ENCODE measurements around the gene LLGL2. TPM values are rescaled to one million over a fixed set of nuclear protein-coding genes. Genes with fewer than 3 reads are reported as not detected.

The LLGL2 gene
- total RNA-seq, 1 experiment from 2014 or later: 165 TPM

DNA sequence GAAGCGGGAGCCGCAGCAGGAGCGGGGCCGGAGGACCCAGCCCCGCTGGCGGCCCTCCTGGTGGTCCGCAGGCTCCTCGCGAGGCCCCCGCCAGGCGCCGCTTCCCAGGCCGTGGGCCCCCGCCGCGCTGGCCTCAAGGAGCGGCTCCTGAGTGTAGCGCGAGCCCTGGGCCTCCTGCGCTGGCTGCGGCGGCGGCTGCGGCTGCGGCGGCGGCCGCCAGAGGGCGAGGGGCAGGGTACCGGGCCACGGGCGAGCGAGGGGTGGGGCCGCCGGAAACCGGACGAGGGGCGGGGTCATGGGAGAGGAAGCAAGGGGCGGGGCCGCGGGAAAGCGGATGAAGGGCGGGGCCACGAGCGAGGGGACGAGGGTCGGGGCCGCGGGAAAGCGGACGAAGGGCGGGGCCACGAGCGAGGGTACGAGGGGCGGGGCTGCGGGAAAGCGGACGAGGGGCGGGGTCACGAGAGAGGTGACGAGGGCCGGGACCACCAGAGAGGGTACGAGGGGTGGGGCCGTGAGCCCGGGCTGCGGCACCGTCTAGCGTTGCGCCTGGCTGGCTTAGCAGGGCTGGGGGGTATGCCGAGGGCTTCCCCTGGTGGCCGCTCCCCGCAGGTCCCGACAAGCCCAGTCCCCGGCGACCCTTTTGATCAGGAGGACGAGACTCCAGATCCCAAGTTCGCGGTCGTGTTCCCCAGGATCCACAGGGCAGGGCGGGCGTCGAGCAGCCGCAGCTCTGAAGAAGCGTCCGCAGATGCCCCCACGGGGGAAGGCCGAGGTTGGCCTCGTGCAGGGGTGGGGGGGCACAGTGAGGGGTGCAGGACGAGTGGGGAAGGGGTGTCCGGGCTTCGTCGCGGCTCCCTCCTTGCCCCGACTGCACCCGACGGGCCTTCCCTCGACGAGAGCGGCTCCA is 63.8 kb downstream of the LLGL2 start:
- Histone ChIP-seq H3K27me3 (replicated peaks; ENCODE audit: control insufficient read depth, insufficient read depth, low read length) (no peaks in the 10 kb centered on the region), H3K36me3 (ENCODE audit: control insufficient read depth, insufficient read depth, low read length) (no peaks in the 10 kb centered on the region), H3K9me3 (no peaks in the 10 kb centered on the region), H3K4me3 (ENCODE audit: low read depth, low read length) (peak overlapping the region; percentile 68), H3K4me1 (peaks cover 14% of the 10 kb centered on the region)
- Mint-ChIP-seq H3K27me3 (ENCODE audit: insufficient read depth, unreplicated experiment) (no peaks in the 10 kb centered on the region), H3K4me3 (ENCODE audit: unreplicated experiment) (peak overlapping the region; percentile 69), H3K36me3 (ENCODE audit: insufficient read depth, unreplicated experiment) (peaks cover 5% of the 10 kb centered on the region), H3K27ac (ENCODE audit: unreplicated experiment) (no peak overlapping the region), H3K4me1 (ENCODE audit: low read depth, unreplicated experiment) (no peaks in the 10 kb centered on the region), H3K9me3 (ENCODE audit: unreplicated experiment) (no peaks in the 10 kb centered on the region)
- ChIA-PET CTCF (interaction anchor here (0.6 to 2.2 kb wide), 5 partner anchors 8 to 174 kb away, joined by 3 to 13 read pairs (median 3); partner anchors contain the start of gene SMIM5), POLR2A (interaction anchor here (1.3 kb wide), 1 partner anchor 63 kb away, joined by 3 read pairs; no protein-coding TSS in a partner anchor)
- TF ChIP-seq, protein P1, sequence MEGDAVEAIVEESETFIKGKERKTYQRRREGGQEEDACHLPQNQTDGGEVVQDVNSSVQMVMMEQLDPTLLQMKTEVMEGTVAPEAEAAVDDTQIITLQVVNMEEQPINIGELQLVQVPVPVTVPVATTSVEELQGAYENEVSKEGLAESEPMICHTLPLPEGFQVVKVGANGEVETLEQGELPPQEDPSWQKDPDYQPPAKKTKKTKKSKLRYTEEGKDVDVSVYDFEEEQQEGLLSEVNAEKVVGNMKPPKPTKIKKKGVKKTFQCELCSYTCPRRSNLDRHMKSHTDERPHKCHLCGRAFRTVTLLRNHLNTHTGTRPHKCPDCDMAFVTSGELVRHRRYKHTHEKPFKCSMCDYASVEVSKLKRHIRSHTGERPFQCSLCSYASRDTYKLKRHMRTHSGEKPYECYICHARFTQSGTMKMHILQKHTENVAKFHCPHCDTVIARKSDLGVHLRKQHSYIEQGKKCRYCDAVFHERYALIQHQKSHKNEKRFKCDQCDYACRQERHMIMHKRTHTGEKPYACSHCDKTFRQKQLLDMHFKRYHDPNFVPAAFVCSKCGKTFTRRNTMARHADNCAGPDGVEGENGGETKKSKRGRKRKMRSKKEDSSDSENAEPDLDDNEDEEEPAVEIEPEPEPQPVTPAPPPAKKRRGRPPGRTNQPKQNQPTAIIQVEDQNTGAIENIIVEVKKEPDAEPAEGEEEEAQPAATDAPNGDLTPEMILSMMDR (IDR thresholded peaks at IDR 0.05; ENCODE audit: insufficient read depth in 1 of 2, low read depth in 1 of 2, low read length in 1 of 2, severe bottlenecking in 1 of 2, unreplicated experiment in 1 of 2): peak; percentile 60 to 70
- peak; percentile 95 to 97 for DNase-seq
- intact Hi-C loops (cut with micrococcal nuclease; ENCODE audit: unreplicated experiment): loop anchor here (2.0 to 5.0 kb wide), 2 partner anchors 62 to 74 kb away; partner anchors contain the start of genes CASKIN2 and LLGL2
- no TSS peak for BruUV-seq (replicated peaks)

DNA sequence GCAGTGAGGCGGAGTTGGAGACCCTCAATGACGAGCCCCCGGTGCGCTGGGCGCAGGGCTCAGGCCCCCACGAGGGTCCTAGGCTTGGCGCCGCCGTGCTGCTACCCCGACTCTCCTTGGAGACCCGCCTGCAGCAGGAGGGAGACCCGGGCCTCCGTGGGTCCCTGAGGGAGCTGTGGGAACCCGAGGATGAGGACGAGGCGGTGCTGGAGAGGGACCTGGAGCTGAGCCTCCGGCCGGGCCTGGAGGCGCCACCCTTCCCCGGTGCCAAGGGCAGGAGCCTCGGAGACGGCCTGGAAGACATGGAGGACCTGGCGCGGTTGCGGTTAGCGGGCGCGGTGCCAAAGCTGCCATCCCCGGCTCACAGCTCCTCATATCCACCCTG is 64.4 kb downstream of the LLGL2 start:
- H3K9me3 Mint-ChIP-seq (ENCODE audit: unreplicated experiment): no peaks in the 10 kb centered on the region
- no peaks in the 10 kb centered on the region for H3K27me3 Mint-ChIP-seq (ENCODE audit: insufficient read depth, unreplicated experiment)
- POLR2A ChIA-PET: no interaction called here

DNA sequence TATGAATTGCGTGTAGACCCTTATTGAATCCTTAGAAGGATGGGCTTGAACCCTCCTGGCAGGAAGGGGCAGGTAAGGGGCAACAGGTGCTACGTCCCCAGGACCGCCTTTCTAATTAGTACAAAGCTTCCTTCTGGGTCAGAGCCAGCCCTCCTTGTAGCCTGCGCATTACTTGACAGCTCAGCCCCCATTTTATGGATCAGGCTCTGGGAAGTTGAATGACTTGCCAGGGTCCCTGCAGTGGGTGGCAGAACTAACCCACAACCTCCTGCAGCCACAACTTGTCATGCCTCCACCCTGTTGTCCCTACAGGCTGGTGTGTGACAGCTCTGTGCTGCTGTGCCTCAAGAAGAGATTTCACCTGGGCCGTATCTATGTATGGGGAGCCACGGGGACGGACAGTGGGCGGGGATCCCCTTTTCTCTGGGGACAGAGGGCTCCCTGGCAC is 64.8 kb downstream of the LLGL2 start:
- TF ChIP-seq, protein P1 (IDR thresholded peaks at IDR 0.05; ENCODE audit: insufficient read depth in 1 of 2, low read depth in 1 of 2, low read length in 1 of 2, severe bottlenecking in 1 of 2, unreplicated experiment in 1 of 2): no peak
- POLR2A ChIA-PET: no interaction called here
- no peak overlapping the region for H3K4me3 Mint-ChIP-seq (ENCODE audit: unreplicated experiment)
- CTCF ChIA-PET: interaction anchor here (0.6 to 2.2 kb wide), 5 partner anchors 9 to 176 kb away, joined by 3 to 13 read pairs (median 3); partner anchors contain the start of gene SMIM5
- no peaks in the 10 kb centered on the region for H3K9me3 Mint-ChIP-seq (ENCODE audit: unreplicated experiment)
- Histone ChIP-seq H3K4me3 (ENCODE audit: low read depth, low read length) (no peak overlapping the region), H3K4me1 (peaks cover 14% of the 10 kb centered on the region), H3K9me3 (no peaks in the 10 kb centered on the region), H3K27me3 (replicated peaks; ENCODE audit: control insufficient read depth, insufficient read depth, low read length) (no peaks in the 10 kb centered on the region), H3K36me3 (ENCODE audit: control insufficient read depth, insufficient read depth, low read length) (no peaks in the 10 kb centered on the region)
- DNase-seq: no peak
- intact Hi-C loops (cut with micrococcal nuclease; ENCODE audit: unreplicated experiment): no loop called here
- no peak overlapping the region for H3K27ac Mint-ChIP-seq (ENCODE audit: unreplicated experiment)
- H3K4me1 Mint-ChIP-seq (ENCODE audit: low read depth, unreplicated experiment): no peaks in the 10 kb centered on the region
- peaks cover 5% of the 10 kb centered on the region for H3K36me3 Mint-ChIP-seq (ENCODE audit: insufficient read depth, unreplicated experiment)
- H3K27me3 Mint-ChIP-seq (ENCODE audit: insufficient read depth, unreplicated experiment): no peaks in the 10 kb centered on the region
- BruUV-seq (replicated peaks): no TSS peak

More for the DNA sequence above, 64.4 kb downstream of the LLGL2 start:
- H3K4me3 ChIP-seq (ENCODE audit: low read depth, low read length): peak overlapping the region; percentile 68
- TF ChIP-seq, protein P1 (IDR thresholded peaks at IDR 0.05; ENCODE audit: insufficient read depth in 1 of 2, low read depth in 1 of 2, low read length in 1 of 2, severe bottlenecking in 1 of 2, unreplicated experiment in 1 of 2): no peak
- H3K27me3 ChIP-seq (replicated peaks; ENCODE audit: control insufficient read depth, insufficient read depth, low read length): no peaks in the 10 kb centered on the region
- CTCF ChIA-PET: interaction anchor here (0.6 to 2.2 kb wide), 5 partner anchors 8 to 175 kb away, joined by 3 to 13 read pairs (median 3); partner anchors contain the start of gene SMIM5
- Mint-ChIP-seq H3K36me3 (ENCODE audit: insufficient read depth, unreplicated experiment) (peaks cover 5% of the 10 kb centered on the region), H3K4me3 (ENCODE audit: unreplicated experiment) (no peak overlapping the region), H3K4me1 (ENCODE audit: low read depth, unreplicated experiment) (no peaks in the 10 kb centered on the region), H3K27ac (ENCODE audit: unreplicated experiment) (no peak overlapping the region)
- no peaks in the 10 kb centered on the region for H3K36me3 ChIP-seq (ENCODE audit: control insufficient read depth, insufficient read depth, low read length)
- H3K9me3 ChIP-seq: no peaks in the 10 kb centered on the region
- no TSS peak for BruUV-seq (replicated peaks)
- peaks cover 14% of the 10 kb centered on the region for H3K4me1 ChIP-seq
- peak in 1 of 2 experiments; percentile 41 for DNase-seq
- intact Hi-C loops (cut with micrococcal nuclease; ENCODE audit: unreplicated experiment): loop anchor here (2.0 to 5.0 kb wide), 2 partner anchors 63 to 75 kb away; partner anchors contain the start of genes CASKIN2 and LLGL2

All from Caco-2 (cell line).